ENCODE results near the gene BTN3A1. TPM values are rescaled to one million over a fixed set of nuclear protein-coding genes. Genes with fewer than 3 reads are reported as not detected.

BTN3A1 gene
- total and polyA plus RNA-seq, 8 donors: 3.9 to 33.5 (median 12.5) TPM

DNA sequence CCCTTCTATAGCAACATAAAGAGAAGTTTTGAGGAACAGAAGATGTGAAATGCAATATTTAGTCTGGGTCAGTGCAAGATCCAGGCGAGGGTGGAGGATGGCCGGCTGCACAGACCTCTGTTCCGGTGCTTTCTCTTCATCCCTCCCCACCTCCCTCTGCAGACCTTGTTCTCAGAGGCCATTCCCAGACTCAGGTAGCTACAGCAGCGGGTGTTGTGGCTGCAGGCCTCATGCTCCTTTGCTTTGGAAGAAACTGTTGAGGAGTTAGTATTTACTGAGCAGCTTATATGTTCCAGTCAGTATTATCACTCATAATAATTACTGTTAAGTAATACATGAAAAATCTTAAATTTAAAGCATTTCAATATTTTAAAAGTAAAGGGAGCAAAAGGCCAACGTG lies 39.9 kb downstream of the BTN3A1 start:
- DNase-seq: no peak
- TF ChIP-seq CTCF (IDR thresholded peaks at IDR 0.05): no peak
- Histone ChIP-seq H3K4me1 (peaks cover 0 to 12% (median 0%) of the 10 kb centered on the region in 3 donors), H3K27ac (no peak overlapping the region), H3K9me3 (no peaks in the 10 kb centered on the region), H3K4me3 (peak overlapping the region in 1 of 4 donors; percentile 48), H3K36me3 (no peaks in the 10 kb centered on the region), H3K27me3 (no peaks in the 10 kb centered on the region)
- WGBS, 2 donors: 86 to 87% methylated on average over 5 of the region's 5 CpGs
- ATAC-seq: no peak
- intact Hi-C loops (cut with DNase I): no loop called here
- FAIRE-seq: no peak

GRCh38 chr6:26445934-26446667 lies 44.0 kb downstream of the BTN3A1 start:
- H3K4me3 ChIP-seq: no peak overlapping the region
- no peaks in the 10 kb centered on the region for H3K36me3 ChIP-seq
- no peaks in the 10 kb centered on the region for H3K27me3 ChIP-seq
- intact Hi-C loops (cut with DNase I): no loop called here
- TF ChIP-seq CTCF (IDR thresholded peaks at IDR 0.05): no peak
- FAIRE-seq (no peak), DNase-seq (no peak), ATAC-seq (no peak)
- H3K4me1 ChIP-seq: peaks cover 0 to 7% (median 0%) of the 10 kb centered on the region in 3 donors
- 69 to 81% methylated on average over 5 of the region's 5 CpGs for WGBS, 2 donors
- no peaks in the 10 kb centered on the region for H3K9me3 ChIP-seq
- H3K27ac ChIP-seq: no peak overlapping the region

GRCh38 chr6:26447257-26447656 lies 45.2 kb downstream of the BTN3A1 start:
- Histone ChIP-seq H3K27ac (no peak overlapping the region), H3K36me3 (no peaks in the 10 kb centered on the region), H3K4me3 (no peak overlapping the region), H3K4me1 (no peaks in the 10 kb centered on the region), H3K27me3 (no peaks in the 10 kb centered on the region), H3K9me3 (no peaks in the 10 kb centered on the region)
- WGBS, 2 donors: 93 to 94% methylated on average over 5 of the region's 5 CpGs
- FAIRE-seq: no peak
- ATAC-seq: no peak
- DNase-seq: no peak
- intact Hi-C loops (cut with DNase I): no loop called here
- TF ChIP-seq CTCF (IDR thresholded peaks at IDR 0.05): no peak

DNA sequence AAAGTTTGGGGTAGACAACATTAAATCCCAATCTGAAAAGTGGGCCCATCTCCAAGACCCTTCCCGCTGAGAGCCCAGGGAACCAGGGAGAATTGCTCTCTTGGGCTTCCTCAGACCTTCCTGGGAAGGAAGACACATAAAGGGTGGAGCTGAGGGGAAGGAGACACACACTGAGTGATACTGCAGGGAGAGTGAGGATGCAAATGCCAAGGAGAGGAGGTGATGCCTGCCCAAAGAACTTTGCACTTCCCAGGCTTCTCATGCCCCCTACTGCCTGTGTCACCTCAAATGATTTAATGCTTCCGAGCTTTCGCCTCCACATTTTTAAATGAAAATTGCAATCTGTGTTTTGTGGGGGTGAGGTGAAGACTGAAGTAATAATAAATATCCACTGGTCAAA lies 48.2 kb downstream of the BTN3A1 start:
- ATAC-seq (no peak), DNase-seq (no peak), FAIRE-seq (no peak)
- 92 to 93% methylated on average over 3 of the region's 3 CpGs for WGBS, 2 donors
- Histone ChIP-seq H3K27ac (no peak overlapping the region), H3K4me1 (no peaks in the 10 kb centered on the region), H3K36me3 (no peaks in the 10 kb centered on the region), H3K27me3 (no peaks in the 10 kb centered on the region), H3K4me3 (no peak overlapping the region), H3K9me3 (no peaks in the 10 kb centered on the region)
- no peak for TF ChIP-seq CTCF (IDR thresholded peaks at IDR 0.05)
- intact Hi-C loops (cut with DNase I): no loop called here

DNA sequence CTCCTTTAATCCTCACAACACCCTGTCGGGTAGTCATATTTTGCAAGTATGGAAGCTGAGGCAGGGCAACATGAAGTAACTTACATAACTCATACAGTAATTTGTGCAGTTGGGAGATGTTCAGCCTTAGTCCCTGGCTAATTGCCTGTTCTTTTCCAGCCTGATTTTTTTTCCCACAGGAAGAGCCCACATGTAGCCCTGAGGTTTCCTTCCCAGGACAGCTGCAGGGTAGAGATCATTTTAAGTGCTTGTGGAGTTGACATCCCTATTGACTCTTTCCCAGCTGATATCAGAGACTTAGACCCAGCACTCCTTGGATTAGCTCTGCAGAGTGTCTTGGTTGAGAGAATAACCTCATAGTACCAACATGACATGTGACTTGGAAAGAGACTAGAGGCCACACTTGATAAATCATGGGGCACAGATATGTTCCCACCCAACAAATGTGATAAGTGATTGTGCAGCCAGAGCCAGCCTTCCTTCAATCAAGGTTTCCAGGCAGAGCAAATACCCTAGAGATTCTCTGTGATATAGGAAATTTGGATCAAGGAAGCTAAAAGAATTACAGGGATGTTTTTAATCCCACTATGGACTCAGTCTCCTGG lies 50.7 kb downstream of the BTN3A1 start:
- ATAC-seq: no peak
- Histone ChIP-seq H3K27me3 (no peaks in the 10 kb centered on the region), H3K27ac (no peak overlapping the region), H3K4me3 (no peak overlapping the region), H3K4me1 (no peaks in the 10 kb centered on the region), H3K9me3 (no peaks in the 10 kb centered on the region), H3K36me3 (no peaks in the 10 kb centered on the region)
- no peak for DNase-seq
- intact Hi-C loops (cut with DNase I): no loop called here
- WGBS, 2 donors: 64 to 75% methylated on average over 1 of the region's 1 CpG
- no peak for TF ChIP-seq CTCF (IDR thresholded peaks at IDR 0.05)
- no peak for FAIRE-seq
